Breast epithelium (tissue), 3 donors: ENCODE data around the gene UQCRHL.

Experiments
- CTCF ChIP-seq, 3 donors: fragments of 450-650 bp; IDR thresholded peaks; one replicate each; pipeline ENCODE4 v1.5.1; 2016 to 2017; ENCODE audit warnings: antibody characterized with exemption in 3 of 3, mild to moderate bottlenecking in 3 of 3, moderate library complexity in 3 of 3
- POLR2AphosphoS5 ChIP-seq, 3 donors: sonication (generic); formaldehyde crosslinking; IDR thresholded peaks; one replicate each; pipeline ENCODE4 v1.6.1; 2017; ENCODE audit warnings: antibody characterized with exemption in 3 of 3

DNA sequence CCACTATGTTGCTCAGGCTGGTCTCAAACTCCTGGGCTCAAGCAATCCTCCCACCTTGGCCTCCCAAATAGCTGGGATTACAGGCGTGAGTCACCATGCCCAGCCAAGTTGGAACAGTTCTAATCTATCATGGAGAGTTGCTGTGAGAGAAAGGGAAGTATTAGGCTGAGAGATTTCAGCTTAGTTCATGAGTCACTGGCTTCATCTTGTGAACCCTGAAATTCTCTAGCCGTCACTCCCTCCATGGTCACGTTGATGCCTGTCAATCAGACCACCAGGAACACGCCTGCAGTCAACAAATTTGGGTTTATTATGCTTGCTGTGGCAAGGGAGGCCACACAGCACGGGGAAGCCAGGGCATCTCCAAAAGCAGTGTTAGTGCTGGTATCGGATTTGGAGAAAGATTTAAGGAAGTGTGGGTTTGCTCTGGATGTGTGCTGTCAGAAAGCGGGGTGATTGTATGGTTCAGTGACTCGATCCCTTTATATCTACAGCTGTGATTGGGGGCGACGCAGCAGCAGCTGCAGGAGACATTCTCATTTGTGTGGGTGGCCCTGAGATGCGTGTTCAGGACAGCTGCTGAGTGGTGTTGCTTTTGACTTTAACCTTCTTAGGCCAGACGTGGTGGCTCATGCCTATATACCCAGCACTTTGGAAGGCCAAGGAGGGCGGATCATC lies 18.7 kb downstream of the UQCRHL start:
- no peak for TF ChIP-seq POLR2AphosphoS5 (IDR thresholded peaks at IDR 0.05)
- TF ChIP-seq CTCF (IDR thresholded peaks at IDR 0.05), result no peak
